Heart right ventricle (tissue), 16 donors: Measurements from ENCODE around the gene QRICH2. TPM values are rescaled to one million over a fixed set of nuclear protein-coding genes. Genes with fewer than 3 reads are reported as not detected.

Experiments
- ATAC-seq, 8 donors: fragments of 200-7000 bp; cut with Tn5 transposase; one replicate each; pipeline ENCODE4 v1.9.1; 2020; ENCODE audit warnings: mild to moderate bottlenecking in 8 of 8, moderate library complexity in 8 of 8, moderate number of reproducible peaks in 1 of 8
- DNase-seq, 2 donors: peaks; one replicate each; pipeline ENCODE4 v3.0.0-alpha.2; 2020
- H3K27ac ChIP-seq, 10 donors: fragments of 200-600 bp; sonication (generic) in 2 of 10; one replicate each; pipeline versions ENCODE4 v1.5.0 to v1.8.0; 2020 to 2022; ENCODE audit warnings: mild to moderate bottlenecking in 3 of 10
- H3K27me3 ChIP-seq, 7 donors: fragments of 200-600 bp; one replicate each; pipeline ENCODE4 v1.8.0; 2021 to 2022; ENCODE audit warnings: mild to moderate bottlenecking in 2 of 7
- H3K36me3 ChIP-seq, 9 donors: fragments of 200-600 bp; sonication (generic) in 1 of 9; one replicate each; pipeline versions ENCODE4 v1.5.0 to v1.8.0; 2020 to 2022; ENCODE audit warnings: mild to moderate bottlenecking in 2 of 9
- H3K4me1 ChIP-seq, 9 donors: fragments of 200-600 bp; sonication (generic) in 1 of 9; one replicate each; pipeline versions ENCODE4 v1.5.0 to v1.8.0; 2020 to 2022; ENCODE audit warnings: mild to moderate bottlenecking in 4 of 9
- H3K4me3 ChIP-seq, 10 donors: fragments of 200-600 bp; sonication (generic) in 2 of 10; one replicate each; pipeline versions ENCODE4 v1.5.0 to v1.8.0; 2020 to 2022; ENCODE audit warnings: mild to moderate bottlenecking in 7 of 10, moderate library complexity in 2 of 10
- H3K9me3 ChIP-seq, 11 donors: fragments of 200-600 bp in 10 of 11; sonication (generic) in 2 of 11; one replicate each; pipeline versions ENCODE4 v1.5.0 to v1.8.0; 2013 to 2022; ENCODE audit warnings: mild to moderate bottlenecking in 2 of 11, control low read depth in 1 of 11, moderate library complexity in 1 of 11
- WGBS, 2 donors: extraction: QIAGEN DNeasy Blood & Tissue Kit; methylation state at CpG; one replicate each; pipeline ENCODE4 v1.1.7; 2013; ENCODE audit warnings: inconsistent platforms in 1 of 2; 5-methylcytosine and 5-hydroxymethylcytosine counted together
- intact Hi-C, 10 donors: fragments of 100-400 bp; cut with DNase I; formaldehyde crosslinking; loops; one replicate each; pipeline versions ENCODE4 v1.11.1 to v1.14.2; 2022
- polyA plus RNA-seq, 2 donors: library from polyadenylated mRNA; stranded (reverse); fragments of 200-250 nt; gene quantifications; one replicate each; pipeline ENCODE4 v1.2.3, GENCODE V29; 2013
- total RNA-seq, 10 donors: library from RNA; stranded (reverse); fragmentation: NEBNext Ultra II Directional in 3 of 10; extraction: Animal tissue kit (Norgen Biotek cat#: 25700) in 3 of 10; gene quantifications; one replicate each; pipeline versions ENCODE4 v1.2.1 to v1.2.4, GENCODE V29; 2021 to 2023
- TF ChIP-seq, protein P1 (sequence below), 9 donors: fragments of 200-600 bp; sonication (generic) in 2 of 9; IDR thresholded peaks; one replicate each; pipeline versions ENCODE4 v1.5.0 to v1.8.0; 2021 to 2022; ENCODE audit warnings: antibody characterized with exemption in 9 of 9, mild to moderate bottlenecking in 5 of 9, moderate library complexity in 1 of 9
- donor health status: Arrhythmogenic right ventricular cardiomyopathy.
- donor health status: ischemic (EF 13 %, LVEDD 7.1; RV severe dilation, severe dysfunction).
- donor health status: healthy with polysubstance abuse.
- donor health status: DM: no; HTN: yes; CAD: no.
- donor health status: DM: no; HTN: no; CAD: no.
- donor health status: ischemic (EF 25% LVEDD 6.9; RV normal size, moderate dysfunction).
- donor health status: ischemic (EF 25% LVEDD 5.7; RV mildly dilated, moderate dysfunction).
- donor health status: healthy.
- donor health status: DM: yes; HTN: yes; CAD: no.
- donor health status: Ischemic cardiomyopathy.
- donor health status: ischemic (EF 35%, LVEDD 5.7; RV mildly dilated, moderate dysfunction).
- donor health status: nonischemic (EF 11% LVEDD 7.7; RV severe dilation, severe dysfunction).
- donor health status: DM: yes; HTN: yes; CAD: no.
- donor health status: PGD.
- donor health status: ischemic (EF 29% LVEDD 5.4; RV normal size, mild dysfunction).
- donor health status: nonischemic (EF 23%, LVEDD 6.1; RV moderate dilation, normal function).

Gene QRICH2
- total and polyA plus RNA-seq, 12 donors: 0.98 to 8.9 (median 2.0) TPM

DNA sequence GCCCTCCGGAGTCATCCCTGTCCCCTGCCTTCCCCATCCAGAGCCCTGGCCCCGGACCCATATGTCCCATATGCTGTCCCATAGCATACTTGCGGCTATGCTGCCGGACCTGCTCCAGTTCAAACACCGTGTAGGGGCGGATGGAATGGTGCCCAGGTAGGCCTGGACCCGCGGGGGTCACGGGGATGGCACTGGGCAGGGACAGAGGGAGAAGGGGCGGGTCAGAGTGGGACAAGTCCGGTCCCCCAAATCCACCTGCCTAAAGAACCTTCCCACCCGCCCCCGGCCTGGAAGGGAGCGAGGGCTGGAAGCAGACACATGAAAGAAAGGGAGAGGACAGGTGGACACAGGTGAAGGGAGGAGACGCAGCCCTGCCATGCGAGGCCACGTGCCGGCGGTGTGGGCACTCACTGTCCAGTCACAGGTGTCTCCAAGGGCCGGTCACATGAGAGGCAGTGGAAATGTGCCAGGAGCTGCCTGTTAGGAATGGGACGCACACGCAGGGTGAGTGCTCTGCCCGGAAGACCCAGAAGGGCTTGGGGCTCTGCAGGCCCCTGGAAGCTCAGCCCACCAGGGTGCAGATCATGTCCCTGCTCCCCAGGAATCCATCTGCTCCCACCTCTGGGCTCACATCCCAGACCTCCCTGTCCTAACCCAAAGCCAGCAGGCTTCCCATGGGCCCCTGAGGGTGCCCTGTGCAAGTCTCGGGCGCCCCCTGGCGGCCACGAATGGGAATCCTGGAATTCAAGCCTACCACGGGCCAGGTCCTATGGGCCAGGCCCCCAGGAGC, 28.9 kb downstream of the QRICH2 start:
- Histone ChIP-seq H3K27ac (no peak overlapping the region), H3K36me3 (no peaks in the 10 kb centered on the region), H3K4me1 (peaks cover 0 to 24% (median 8%) of the 10 kb centered on the region in 9 donors), H3K9me3 (no peaks in the 10 kb centered on the region), H3K4me3 (peak overlapping the region in 1 of 10 donors; percentile 19), H3K27me3 (no peaks in the 10 kb centered on the region)
- TF ChIP-seq, protein P1, sequence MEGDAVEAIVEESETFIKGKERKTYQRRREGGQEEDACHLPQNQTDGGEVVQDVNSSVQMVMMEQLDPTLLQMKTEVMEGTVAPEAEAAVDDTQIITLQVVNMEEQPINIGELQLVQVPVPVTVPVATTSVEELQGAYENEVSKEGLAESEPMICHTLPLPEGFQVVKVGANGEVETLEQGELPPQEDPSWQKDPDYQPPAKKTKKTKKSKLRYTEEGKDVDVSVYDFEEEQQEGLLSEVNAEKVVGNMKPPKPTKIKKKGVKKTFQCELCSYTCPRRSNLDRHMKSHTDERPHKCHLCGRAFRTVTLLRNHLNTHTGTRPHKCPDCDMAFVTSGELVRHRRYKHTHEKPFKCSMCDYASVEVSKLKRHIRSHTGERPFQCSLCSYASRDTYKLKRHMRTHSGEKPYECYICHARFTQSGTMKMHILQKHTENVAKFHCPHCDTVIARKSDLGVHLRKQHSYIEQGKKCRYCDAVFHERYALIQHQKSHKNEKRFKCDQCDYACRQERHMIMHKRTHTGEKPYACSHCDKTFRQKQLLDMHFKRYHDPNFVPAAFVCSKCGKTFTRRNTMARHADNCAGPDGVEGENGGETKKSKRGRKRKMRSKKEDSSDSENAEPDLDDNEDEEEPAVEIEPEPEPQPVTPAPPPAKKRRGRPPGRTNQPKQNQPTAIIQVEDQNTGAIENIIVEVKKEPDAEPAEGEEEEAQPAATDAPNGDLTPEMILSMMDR (IDR thresholded peaks at IDR 0.05): peak; percentile 96 to 99 (median 99)
- WGBS, 2 donors: 54% methylated on average over 28 of the region's 28 CpGs
- intact Hi-C loops: loop anchor here (1.0 to 10.0 kb wide), 10 partner anchors 37 to 264 kb away; partner anchors contain the start of gene RNF157 (in 1 of the 10)
- DNase-seq (peak; percentile 86 to 90), ATAC-seq (peak; percentile 84 to 96 (median 92))

DNA sequence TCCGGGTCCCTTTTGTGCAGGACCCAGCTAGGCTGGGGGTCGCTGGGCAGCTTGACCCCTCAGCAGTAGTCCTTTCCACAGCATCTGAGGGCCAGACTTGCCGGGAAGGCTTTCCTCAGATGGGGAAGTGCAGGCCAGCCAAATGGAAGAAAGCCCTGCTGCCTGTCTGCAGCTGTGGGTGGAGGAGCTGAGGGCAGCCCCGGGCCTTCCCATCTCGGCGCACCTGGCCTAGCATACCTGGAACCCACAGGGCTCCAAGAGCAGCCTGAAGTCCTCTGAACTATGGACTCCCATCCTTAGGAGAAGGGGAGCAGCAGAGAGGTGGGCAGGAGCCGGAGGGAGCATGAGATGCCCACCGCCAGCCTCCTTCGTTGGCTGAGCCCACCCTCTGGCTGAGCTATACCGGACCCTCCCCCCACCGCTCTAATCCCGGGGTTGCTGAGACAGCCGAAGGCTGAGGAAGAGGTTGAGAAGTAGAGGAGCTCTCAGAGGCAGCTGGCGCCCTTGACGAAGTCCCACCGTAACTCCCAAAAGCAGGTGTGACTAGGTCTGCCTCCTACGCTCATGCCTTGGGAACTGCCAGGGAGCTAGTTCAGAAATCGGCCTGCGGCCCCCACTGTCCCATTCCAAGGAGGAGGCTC, 29.7 kb downstream of the QRICH2 start:
- WGBS, 2 donors: 90 to 92% methylated on average over 19 of the region's 19 CpGs
- no peak overlapping the region for H3K4me3 ChIP-seq
- H3K27ac ChIP-seq: no peak overlapping the region
- no peak for ATAC-seq
- H3K4me1 ChIP-seq: peaks cover 0 to 30% (median 12%) of the 10 kb centered on the region in 9 donors
- intact Hi-C loops: loop anchor here in 9 of 10 donors (2.0 to 10.0 kb wide), 8 partner anchors 36 to 264 kb away; partner anchors contain the start of gene RNF157 (in 1 of the 9)
- H3K9me3 ChIP-seq: no peaks in the 10 kb centered on the region
- DNase-seq: no peak
- H3K27me3 ChIP-seq: no peaks in the 10 kb centered on the region
- H3K36me3 ChIP-seq: no peaks in the 10 kb centered on the region
- TF ChIP-seq, protein P1 (IDR thresholded peaks at IDR 0.05): no peak

DNA sequence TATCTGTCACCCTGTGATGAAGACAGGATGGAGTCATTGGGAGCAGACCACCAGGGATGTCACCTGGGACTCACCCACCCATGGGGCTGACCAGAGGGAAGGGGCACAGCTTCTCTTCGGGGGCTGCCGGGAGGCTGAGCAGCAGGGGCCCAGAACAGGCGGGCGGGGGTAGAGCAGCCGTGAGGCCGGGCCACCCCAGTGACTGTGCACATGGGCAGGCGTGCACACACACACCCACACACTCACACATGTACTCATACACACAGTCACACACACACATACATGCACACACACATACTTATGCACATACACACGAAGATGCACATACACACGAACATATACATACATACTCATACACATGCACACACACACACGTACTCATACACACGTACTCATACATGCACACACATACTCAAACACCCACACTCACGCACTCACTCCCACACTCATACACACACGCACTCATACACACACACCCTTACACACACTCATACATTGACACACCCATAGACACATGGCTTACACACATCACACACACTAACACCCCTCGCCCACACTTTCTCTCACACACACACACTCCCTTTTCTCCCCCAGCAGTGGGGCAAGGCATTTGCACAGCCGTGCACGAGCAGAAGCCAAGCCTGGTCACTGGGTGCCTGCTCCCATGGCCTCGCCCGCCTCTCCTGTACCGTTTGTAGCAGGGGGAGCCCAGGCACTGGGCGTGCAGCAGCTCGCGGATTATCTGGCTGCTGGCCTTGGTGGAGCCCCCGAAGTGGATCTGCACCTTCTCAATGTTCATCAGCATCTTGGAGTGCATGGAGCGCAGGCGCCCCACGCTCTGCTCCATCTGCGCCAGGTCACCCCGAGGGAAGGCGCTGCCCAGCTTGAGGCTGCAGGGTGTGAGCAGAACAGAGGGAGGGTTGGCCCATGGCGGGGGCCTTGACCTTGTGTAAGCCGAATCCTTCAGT, 30.5 kb downstream of the QRICH2 start:
- intact Hi-C loops: loop anchor here in 9 of 10 donors (2.0 to 10.0 kb wide), 8 partner anchors 35 to 263 kb away; partner anchors contain the start of gene RNF157 (in 1 of the 9)

More for the DNA sequence above, 30.5 kb downstream of the QRICH2 start:
- TF ChIP-seq, protein P1 (IDR thresholded peaks at IDR 0.05): no peak
- DNase-seq (no peak), ATAC-seq (no peak)
- H3K4me1 ChIP-seq: peaks cover 1 to 30% (median 17%) of the 10 kb centered on the region in 9 donors
- H3K4me3 ChIP-seq: no peak overlapping the region
- WGBS, 2 donors: 91 to 93% methylated on average over 31 of the region's 31 CpGs
- H3K9me3 ChIP-seq: no peaks in the 10 kb centered on the region
- H3K36me3 ChIP-seq: no peaks in the 10 kb centered on the region
- H3K27me3 ChIP-seq: no peaks in the 10 kb centered on the region
- no peak overlapping the region for H3K27ac ChIP-seq
